B cell (primary cell): ENCODE data around the gene TTC28.

Experiments used
- CTCF ChIP-seq: fragments of 200-600 bp; IDR thresholded peaks from one replicate; pipeline ENCODE4 v1.8.0; 2022; ENCODE audit warnings: antibody characterized with exemption, mild to moderate bottlenecking
- EZH2 ChIP-seq: IDR thresholded peaks from 2 replicates; pipeline ENCODE4 v1.6.1; 2012; ENCODE audit warnings: borderline replicate concordance, low read depth, mild to moderate bottlenecking, moderate library complexity, low read length; ENCODE audit not compliant: insufficient read depth, poor library complexity, severe bottlenecking

DNA sequence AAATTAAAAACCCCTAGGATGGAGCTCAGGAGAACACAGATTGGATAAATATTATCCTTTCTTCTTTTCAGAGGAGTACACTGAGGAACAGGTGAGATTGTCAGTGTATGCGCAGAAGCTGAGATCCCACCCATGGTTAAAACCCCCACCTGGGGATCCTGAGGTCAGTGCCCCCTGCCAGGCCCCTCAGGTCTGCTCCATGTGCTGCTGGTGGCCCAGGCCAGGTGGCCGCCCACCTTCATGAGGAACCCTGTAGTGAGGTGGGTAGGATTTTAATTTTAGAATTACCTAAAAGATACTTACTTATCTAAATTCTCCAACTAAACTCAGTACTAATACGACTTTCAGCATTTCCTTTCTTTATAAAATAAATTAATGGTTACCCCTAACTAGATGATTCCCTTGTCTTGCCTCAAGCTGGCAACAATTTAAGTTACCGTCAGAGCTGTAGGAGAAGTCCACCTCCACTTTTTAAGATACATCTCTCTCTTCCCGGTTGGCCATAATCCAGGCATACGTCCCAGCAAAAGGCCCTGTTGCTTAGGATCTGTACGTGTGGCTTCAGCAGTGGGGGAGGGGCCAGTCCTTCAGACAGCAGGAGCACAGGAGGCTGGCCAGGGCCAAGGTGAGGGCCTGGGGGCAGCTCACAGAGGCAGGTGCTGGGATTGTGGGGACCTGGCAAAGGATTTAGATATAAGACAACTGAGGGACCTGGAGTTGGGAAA lies 699.1 kb downstream of the TTC28 start:
- TF ChIP-seq CTCF (no peak), EZH2 (no peak)
